HFF-Myc (cell line): ENCODE results near the gene CDH13.

Experiments used
- DNase-seq: peaks from one replicate; pipeline ENCODE4 v3.0.0-alpha.2; 2011; ENCODE audit warnings: low read depth; ENCODE audit errors: extremely low read depth
- H3K4me3 ChIP-seq: replicated peaks from 2 replicates; pipeline ENCODE4 v1.5.1; 2011; ENCODE audit warnings: low read depth, mild to moderate bottlenecking, control low read depth, low read length
- CTCF ChIP-seq: IDR thresholded peaks from 2 replicates; pipeline ENCODE4 v1.5.1; 2012; ENCODE audit warnings: mild to moderate bottlenecking, low read depth, low read length, control low read depth; ENCODE audit errors: missing control alignments

Gene CDH13

DNA sequence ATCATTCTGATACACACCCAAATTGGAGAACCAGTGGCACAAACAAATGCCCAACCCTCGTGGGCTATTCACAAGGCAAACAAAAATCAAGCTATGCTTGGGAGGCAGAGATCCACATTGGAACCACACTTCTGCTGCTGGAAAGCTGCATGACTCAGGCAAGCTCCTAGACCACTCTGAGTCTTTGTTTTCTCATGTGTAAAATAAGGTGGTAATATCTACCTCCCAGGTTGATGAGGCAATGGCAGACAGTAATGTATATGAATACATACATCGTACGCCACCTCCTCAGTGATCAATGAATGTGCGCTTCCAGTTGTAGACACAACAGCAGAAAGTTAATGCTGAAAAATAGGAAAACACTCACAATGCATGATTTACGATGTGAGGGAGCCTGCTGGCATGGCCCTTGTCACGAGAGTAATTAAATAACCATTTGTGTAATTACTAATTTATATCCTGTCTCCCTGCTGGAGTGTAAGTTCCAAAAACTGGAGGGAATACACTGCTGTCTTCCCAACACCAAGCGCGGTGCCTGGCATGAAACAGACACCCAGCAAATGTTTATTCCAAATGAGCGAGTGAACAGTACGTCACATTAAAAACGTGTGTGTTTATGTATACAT lies 1111.1 kb downstream of the CDH13 start:
- no peak overlapping the region for H3K4me3 ChIP-seq
- no peak for TF ChIP-seq CTCF
- DNase-seq: no peak

DNA sequence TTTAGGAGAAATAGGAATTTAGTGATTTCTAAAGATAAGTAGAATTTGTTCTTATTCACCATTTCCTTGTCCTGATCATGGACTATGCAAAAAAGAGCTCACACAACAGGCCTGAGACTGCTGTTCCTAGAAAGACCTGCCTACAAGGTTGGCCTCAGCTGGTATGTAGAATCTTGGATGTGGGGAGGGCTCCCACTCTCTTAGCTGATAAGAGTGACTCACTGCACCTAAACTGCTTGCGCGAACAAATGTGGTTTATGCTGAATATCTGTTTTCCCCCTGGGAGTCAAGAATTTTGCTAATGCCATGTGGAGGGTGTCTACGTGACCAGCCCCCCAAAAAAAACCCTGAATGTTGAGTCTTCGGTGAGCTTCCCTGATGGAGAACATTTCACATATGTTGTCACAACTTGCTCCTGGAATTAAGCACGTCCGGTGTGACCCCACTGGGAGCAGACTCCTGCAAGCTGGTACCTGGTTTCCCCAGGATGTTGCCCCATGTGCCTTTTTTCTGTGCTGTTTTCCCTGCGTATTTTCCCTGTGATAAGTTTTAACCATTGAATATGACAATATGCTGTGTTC lies 1112.2 kb downstream of the CDH13 start:
- H3K4me3 ChIP-seq: no peak overlapping the region
- no peak for TF ChIP-seq CTCF
- no peak for DNase-seq

GRCh38 chr16:83742124-83742899 lies 1115.5 kb downstream of the CDH13 start:
- DNase-seq: no peak
- H3K4me3 ChIP-seq: no peak overlapping the region
- TF ChIP-seq CTCF: no peak

DNA sequence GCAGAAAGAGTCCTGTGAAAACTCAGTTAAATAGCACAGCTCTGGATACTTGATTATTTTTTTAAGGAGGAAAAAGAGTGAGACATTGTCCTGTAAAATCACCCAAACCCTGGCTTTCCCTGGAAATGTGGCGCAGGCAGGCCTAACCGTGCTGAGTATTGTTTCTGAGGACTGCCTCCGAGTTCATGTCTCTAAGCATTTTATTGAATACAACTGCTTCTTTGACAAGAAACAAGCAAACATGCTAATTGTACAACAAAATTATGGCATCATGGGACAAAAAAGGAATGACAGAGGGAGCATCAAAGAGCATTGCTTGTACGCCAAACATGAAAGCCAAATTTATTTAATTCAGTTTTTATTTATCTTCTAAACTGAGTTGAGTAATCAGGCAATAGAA lies 1116.5 kb downstream of the CDH13 start:
- no peak overlapping the region for H3K4me3 ChIP-seq
- TF ChIP-seq CTCF: no peak
- DNase-seq: no peak

GRCh38 chr16:83743720-83744119 lies 1117.0 kb downstream of the CDH13 start:
- no peak for DNase-seq
- TF ChIP-seq CTCF: no peak
- H3K4me3 ChIP-seq: no peak overlapping the region

DNA sequence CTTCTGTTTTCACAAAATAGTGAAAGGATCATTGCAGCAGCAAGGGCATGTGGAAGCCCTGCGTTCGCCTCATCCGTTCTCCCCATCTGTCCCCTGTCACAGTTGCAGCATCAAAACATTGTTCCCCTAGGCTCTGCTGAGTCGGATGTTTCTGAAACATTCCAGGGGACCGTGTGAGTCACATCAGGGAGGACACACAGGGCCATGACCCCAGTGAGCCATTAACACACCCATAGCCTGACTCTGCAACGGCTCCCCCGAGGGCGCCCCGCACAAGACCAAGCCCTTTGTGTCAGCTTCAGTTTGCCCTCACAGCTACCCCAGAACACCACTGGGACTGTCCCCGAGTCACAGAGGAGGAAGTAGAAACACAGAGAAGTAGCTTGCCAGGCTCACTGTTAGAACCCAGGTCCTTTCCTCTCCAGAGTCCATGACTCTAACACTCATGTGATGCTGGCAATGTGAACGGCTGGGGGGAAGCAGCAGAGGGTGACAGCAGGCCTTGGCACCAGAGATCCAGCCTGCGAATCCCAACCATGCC lies 1117.7 kb downstream of the CDH13 start:
- TF ChIP-seq CTCF: no peak
- H3K4me3 ChIP-seq: no peak overlapping the region
- DNase-seq: no peak
